Spleen (tissue), 7 donors: ENCODE results near the gene PHACTR4.
"Not testable (repeated sequence)": the region's sequence is repeated elsewhere in the genome, so short reads cannot be mapped to it uniquely, and the experiment has no call there.

ENCODE experiments used
- CTCF ChIP-seq, 11 experiments: fragments of 200-600 bp in 7 of 11; fragments of 450-650 bp in 4 of 11; sonication (generic) in 4 of 11; IDR thresholded peaks in 8 of 11; conservative IDR thresholded peaks in 3 of 11; 1 replicate in 7 of 11; 2 replicates in 4 of 11; pipeline versions ENCODE4 v1.4.0 to v1.8.0; 2016 to 2021; ENCODE audit warnings: antibody characterized with exemption in 11 of 11, inconsistent platforms in 4 of 11, mild to moderate bottlenecking in 1 of 11
- POLR2A ChIP-seq, 3 donors: fragments of 450-650 bp; IDR thresholded peaks; one replicate each; pipeline ENCODE4 v1.5.1; 2017; ENCODE audit warnings: antibody characterized with exemption in 3 of 3, mild to moderate bottlenecking in 1 of 3
- POLR2AphosphoS5 ChIP-seq, 3 donors: sonication (generic); formaldehyde crosslinking; IDR thresholded peaks; one replicate each; pipeline ENCODE4 v1.5.1; 2017; ENCODE audit warnings: antibody characterized with exemption in 3 of 3
- donor health status: DM: no; HTN: no; CAD: no; lungs with moderate emphysema.
- donor health status: DM: no; HTN: no; CAD: no.
- donor health status: DM: no; HTN: no; CAD: no.

- TF ChIP-seq CTCF (IDR thresholded peaks at IDR 0.05 in 8 of 11, conservative IDR thresholded peaks at IDR 0.05 in 3 of 11); POLR2A (IDR thresholded peaks at IDR 0.05); POLR2AphosphoS5 (IDR thresholded peaks at IDR 0.05): not testable (repeated sequence)
Observed at GRCh38 chr1:28541414-28542015, 172.0 kb downstream of the PHACTR4 start.
